GM12872 (cell line): ENCODE measurements around the gene FXYD2.

ENCODE experiments used
- CTCF ChIP-seq: IDR thresholded peaks from 3 replicates; pipeline ENCODE4 v1.5.1; 2011; ENCODE audit warnings: low read depth, mild to moderate bottlenecking, low read length, moderate library complexity; ENCODE audit not compliant: insufficient read depth

Gene FXYD2

GRCh38 chr11:117837070-117837776 is 12.7 kb upstream of the FXYD2 start:
- TF ChIP-seq CTCF, result no peak

GRCh38 chr11:117836077-117836960 is 11.8 kb upstream of the FXYD2 start:
- TF ChIP-seq CTCF, result no peak

- TF ChIP-seq CTCF, result no peak
Observed at GRCh38 chr11:117835576-117835975, 11.0 kb upstream of the FXYD2 start.

- TF ChIP-seq CTCF, result no peak
Observed at GRCh38 chr11:117834838-117835443, 10.4 kb upstream of the FXYD2 start.

- TF ChIP-seq CTCF, result no peak
Observed at GRCh38 chr11:117834068-117834810, 9.7 kb upstream of the FXYD2 start.

GRCh38 chr11:117833401-117833891 is 8.9 kb upstream of the FXYD2 start:
- TF ChIP-seq CTCF, result no peak
